Panc1 (cell line): ENCODE results near the gene HSH2D. TPM values are rescaled to one million over a fixed set of nuclear protein-coding genes. Genes with fewer than 3 reads are reported as not detected.

ENCODE experiments used
- total RNA-seq: library from RNA; stranded (reverse); gene quantifications from one replicate; pipeline ENCODE4 v1.2.1, GENCODE V29; 2021; ENCODE audit not compliant: unreplicated experiment

The HSH2D gene
- total RNA-seq, 1 experiment from 2014 or later, result not detected

Other genes starting within 250 kb of the HSH2D start
- 0.21 TPM for gene CYP4F2, start 245.6 kb upstream of the HSH2D start, total RNA-seq
- gene CYP4F11, start 209.2 kb upstream of the HSH2D start, total RNA-seq, result 0.21 TPM
- gene OR10H4, start 194.7 kb upstream of the HSH2D start, total RNA-seq, result not detected
- gene TPM4, start 67.2 kb upstream of the HSH2D start, total RNA-seq, result 165 TPM
- gene RAB8A, start 31.8 kb upstream of the HSH2D start, total RNA-seq, result 75.8 TPM
- not detected for gene CIB3, start 29.8 kb downstream of the HSH2D start, total RNA-seq
- 44.6 TPM for gene FAM32A, start 41.7 kb downstream of the HSH2D start, total RNA-seq
- 88.7 TPM for gene AP1M1, start 54.2 kb downstream of the HSH2D start, total RNA-seq
- 3.5 TPM for gene KLF2, start 181.1 kb downstream of the HSH2D start, total RNA-seq